GM23338 (cell line): ENCODE measurements around the gene LEMD1. TPM values are rescaled to one million over a fixed set of nuclear protein-coding genes. Genes with fewer than 3 reads are reported as not detected.

Experiments
- ATAC-seq: fragments of 200-7000 bp; cut with Tn5 transposase; 3 replicates; pipeline ENCODE4 v1.9.1; 2020
- DNase-seq: peaks from one replicate; pipeline ENCODE4 v3.0.0-alpha.2; 2015; ENCODE audit warnings: low spot score
- H2AFZ ChIP-seq: fragments of 200-600 bp; sonication (generic); 2 replicates; pipeline ENCODE4 v1.8.0; 2016; ENCODE audit warnings: antibody characterized with exemption, mild to moderate bottlenecking, moderate library complexity
- H3F3A ChIP-seq: fragments of 200-600 bp; sonication (generic); replicated peaks from 2 replicates; pipeline ENCODE4 v1.8.0; 2017; ENCODE audit warnings: antibody characterized with exemption, mixed run types, low read depth
- H3K27ac ChIP-seq: fragments of 200-600 bp; sonication (generic); 2 replicates; pipeline ENCODE4 v1.6.1; 2016; ENCODE audit warnings: low read depth
- H3K27me3 ChIP-seq: fragments of 200-600 bp; sonication (generic); 2 replicates; pipeline ENCODE4 v1.8.0; 2016; ENCODE audit warnings: mild to moderate bottlenecking, mixed run types, moderate library complexity; ENCODE audit not compliant: insufficient read depth
- H3K36me3 ChIP-seq: fragments of 200-600 bp; sonication (generic); 2 replicates; pipeline ENCODE4 v1.8.0; 2016; ENCODE audit warnings: mild to moderate bottlenecking; ENCODE audit not compliant: insufficient read depth
- H3K4me1 ChIP-seq: fragments of 200-600 bp; sonication (generic); 2 replicates; pipeline ENCODE4 v1.8.0; 2016; ENCODE audit warnings: mild to moderate bottlenecking, moderate library complexity; ENCODE audit not compliant: insufficient read depth
- H3K4me2 ChIP-seq: fragments of 200-600 bp; sonication (generic); 2 replicates; pipeline ENCODE4 v1.7.1; 2017; ENCODE audit warnings: mixed run types
- H3K4me3 ChIP-seq: fragments of 200-600 bp; sonication (generic); 2 replicates; pipeline ENCODE4 v1.6.1; 2016; ENCODE audit warnings: mixed run types
- H3K79me2 ChIP-seq: fragments of 200-600 bp; sonication (generic); replicated peaks from 2 replicates; pipeline ENCODE4 v1.8.0; 2017; ENCODE audit warnings: mild to moderate bottlenecking; ENCODE audit not compliant: insufficient read depth
- H3K9me2 ChIP-seq: fragments of 200-600 bp; sonication (generic); 2 replicates; pipeline ENCODE4 v1.8.0; 2017; ENCODE audit not compliant: insufficient read depth
- H4K20me1 ChIP-seq: fragments of 200-600 bp; sonication (generic); replicated peaks from 2 replicates; pipeline ENCODE4 v1.8.0; 2017; ENCODE audit warnings: mild to moderate bottlenecking; ENCODE audit not compliant: insufficient read depth
- H3K27ac Mint-ChIP-seq: 2 replicates; pipeline ENCODE4 v1.8.0; 2020; ENCODE audit warnings: inconsistent platforms, mild to moderate bottlenecking, moderate library complexity, mixed read lengths
- H3K27me3 Mint-ChIP-seq: 3 replicates; pipeline ENCODE4 v1.8.0; 2022; ENCODE audit warnings: low read depth, mild to moderate bottlenecking, moderate library complexity, mixed read lengths, inconsistent platforms; ENCODE audit not compliant: insufficient read depth, poor library complexity
- H3K36me3 Mint-ChIP-seq: 3 replicates; pipeline ENCODE4 v1.8.0; 2021; ENCODE audit warnings: low read depth, mild to moderate bottlenecking, inconsistent platforms, moderate library complexity, mixed read lengths
- H3K4me1 Mint-ChIP-seq: 3 replicates; pipeline ENCODE4 v1.8.0; 2020; ENCODE audit warnings: mild to moderate bottlenecking, inconsistent platforms, mixed read lengths
- H3K4me3 Mint-ChIP-seq: 3 replicates; pipeline ENCODE4 v1.8.0; 2021; ENCODE audit warnings: moderate library complexity, mild to moderate bottlenecking, inconsistent platforms, mixed read lengths
- H3K9me3 Mint-ChIP-seq: 3 replicates; pipeline ENCODE4 v1.8.0; 2020; ENCODE audit warnings: moderate library complexity, mild to moderate bottlenecking, inconsistent platforms, mixed read lengths
- CREB1 ChIP-seq: fragments of 250-450 bp; sonication (Bioruptor Pico); IDR thresholded peaks from 2 replicates; pipeline ENCODE4 v1.5.0; 2020; ENCODE audit warnings: low read depth, mild to moderate bottlenecking, moderate library complexity
- EZH2 ChIP-seq: fragments of 200-600 bp; sonication (generic); IDR thresholded peaks from one replicate; pipeline ENCODE4 v1.8.0; 2017; ENCODE audit warnings: antibody characterized with exemption, mild to moderate bottlenecking, low read depth; ENCODE audit not compliant: unreplicated experiment
- EZH2phosphoT487 ChIP-seq: fragments of 200-600 bp; sonication (generic); IDR thresholded peaks from one replicate; pipeline ENCODE4 v1.8.1; 2018; ENCODE audit warnings: antibody characterized with exemption; ENCODE audit not compliant: unreplicated experiment
- JUNB ChIP-seq: IDR thresholded peaks from one replicate; pipeline ENCODE4 v1.6.1; 2016; ENCODE audit warnings: antibody characterized with exemption; ENCODE audit not compliant: unreplicated experiment
- NANOG ChIP-seq: IDR thresholded peaks from 2 replicates; pipeline ENCODE4 v1.6.1; 2016; ENCODE audit warnings: antibody characterized with exemption, borderline replicate concordance
- POLR2AphosphoS5 ChIP-seq: IDR thresholded peaks from 2 replicates; pipeline ENCODE4 v1.6.1; 2016; ENCODE audit warnings: antibody characterized with exemption, low read depth
- REST ChIP-seq: IDR thresholded peaks from one replicate; pipeline ENCODE4 v1.6.1; 2018; ENCODE audit warnings: antibody characterized with exemption; ENCODE audit not compliant: unreplicated experiment
- STAT1 ChIP-seq: IDR thresholded peaks from one replicate; pipeline ENCODE4 v1.6.1; 2016; ENCODE audit warnings: antibody characterized with exemption; ENCODE audit not compliant: unreplicated experiment
- ZNF114 ChIP-seq: fragments of 250-450 bp; sonication (Bioruptor Pico); IDR thresholded peaks from 2 replicates; pipeline ENCODE4 v1.5.0; 2020; ENCODE audit warnings: mild to moderate bottlenecking, moderate library complexity
- ZNF331 ChIP-seq: fragments of 250-450 bp; sonication (Bioruptor Pico); IDR thresholded peaks from 2 replicates; pipeline ENCODE4 v1.5.0; 2020; ENCODE audit warnings: low read depth, mild to moderate bottlenecking, moderate library complexity
- polyA plus RNA-seq: library from polyadenylated mRNA; unstranded; fragments of >200 nt; fragmentation: Nextera tagmentation; extraction: Ambion mirVana; gene quantifications from 2 replicates; pipeline ENCODE4 v1.2.1, GENCODE V29; 2016
- total RNA-seq: library from RNA; depleted of rRNA; stranded (reverse); fragments of >200 nt; shearing (Covaris generic); gene quantifications from 2 replicates; pipeline ENCODE4 v1.2.3, GENCODE V29; 2014
- TF ChIP-seq, protein P1 (sequence below): fragments of 250-450 bp; sonication (Bioruptor Pico); IDR thresholded peaks from 2 replicates; pipeline ENCODE4 v1.5.0; 2020; ENCODE audit warnings: mild to moderate bottlenecking, moderate library complexity
- TF ChIP-seq, protein P2 (sequence below), 2 experiments: fragments of 200-600 bp in 1 of 2; sonication (generic) in 1 of 2; conservative IDR thresholded peaks; 2 replicates each; pipeline versions ENCODE4 v1.5.1 to v1.6.1; 2016 to 2017; ENCODE audit warnings: antibody characterized with exemption in 2 of 2, low read depth in 2 of 2, mild to moderate bottlenecking in 2 of 2, moderate library complexity in 1 of 2
- TF ChIP-seq, protein P3 (sequence below): IDR thresholded peaks from 2 replicates; pipeline ENCODE4 v1.6.1; 2016; ENCODE audit warnings: antibody characterized with exemption

The LEMD1 gene
- total and polyA plus RNA-seq, 2 experiments from 2014 or later = 4.7 to 10.7 TPM

DNA sequence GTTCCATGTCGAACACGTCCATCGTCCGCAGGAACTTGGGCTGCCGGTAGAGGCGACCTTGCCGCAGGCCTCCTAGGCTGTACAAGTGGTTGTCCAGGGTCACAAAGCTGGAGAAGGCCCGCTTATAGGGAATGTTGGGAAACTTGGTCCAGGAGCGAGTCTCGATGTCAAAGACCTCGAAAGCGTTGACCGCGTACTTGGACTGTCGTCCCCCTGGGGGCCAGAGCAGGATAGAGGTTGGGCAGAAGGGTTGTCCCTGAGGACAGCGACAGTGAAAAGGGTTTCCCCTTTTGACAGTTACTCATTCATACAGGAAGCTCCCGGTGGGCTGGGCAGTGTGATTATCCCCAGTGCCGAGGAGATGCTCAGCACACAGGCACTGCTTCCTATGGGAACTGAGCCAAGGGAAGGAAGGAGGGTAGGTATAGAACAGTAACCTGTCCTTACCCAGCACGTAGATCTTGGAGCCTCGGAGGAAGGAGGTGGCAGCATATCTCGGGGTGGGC lies 82.6 kb downstream of the LEMD1 start:
- Mint-ChIP-seq H3K4me1 (peaks cover 23% of the 10 kb centered on the region), H3K9me3 (no peaks in the 10 kb centered on the region), H3K27ac (no peak overlapping the region), H3K36me3 (no peaks in the 10 kb centered on the region), H3K4me3 (no peak overlapping the region), H3K27me3 (peaks cover 44% of the 10 kb centered on the region)
- no peak for TF ChIP-seq EZH2
- no peak for TF ChIP-seq JUNB
- TF ChIP-seq ZNF114 = no peak
- TF ChIP-seq, protein P1, sequence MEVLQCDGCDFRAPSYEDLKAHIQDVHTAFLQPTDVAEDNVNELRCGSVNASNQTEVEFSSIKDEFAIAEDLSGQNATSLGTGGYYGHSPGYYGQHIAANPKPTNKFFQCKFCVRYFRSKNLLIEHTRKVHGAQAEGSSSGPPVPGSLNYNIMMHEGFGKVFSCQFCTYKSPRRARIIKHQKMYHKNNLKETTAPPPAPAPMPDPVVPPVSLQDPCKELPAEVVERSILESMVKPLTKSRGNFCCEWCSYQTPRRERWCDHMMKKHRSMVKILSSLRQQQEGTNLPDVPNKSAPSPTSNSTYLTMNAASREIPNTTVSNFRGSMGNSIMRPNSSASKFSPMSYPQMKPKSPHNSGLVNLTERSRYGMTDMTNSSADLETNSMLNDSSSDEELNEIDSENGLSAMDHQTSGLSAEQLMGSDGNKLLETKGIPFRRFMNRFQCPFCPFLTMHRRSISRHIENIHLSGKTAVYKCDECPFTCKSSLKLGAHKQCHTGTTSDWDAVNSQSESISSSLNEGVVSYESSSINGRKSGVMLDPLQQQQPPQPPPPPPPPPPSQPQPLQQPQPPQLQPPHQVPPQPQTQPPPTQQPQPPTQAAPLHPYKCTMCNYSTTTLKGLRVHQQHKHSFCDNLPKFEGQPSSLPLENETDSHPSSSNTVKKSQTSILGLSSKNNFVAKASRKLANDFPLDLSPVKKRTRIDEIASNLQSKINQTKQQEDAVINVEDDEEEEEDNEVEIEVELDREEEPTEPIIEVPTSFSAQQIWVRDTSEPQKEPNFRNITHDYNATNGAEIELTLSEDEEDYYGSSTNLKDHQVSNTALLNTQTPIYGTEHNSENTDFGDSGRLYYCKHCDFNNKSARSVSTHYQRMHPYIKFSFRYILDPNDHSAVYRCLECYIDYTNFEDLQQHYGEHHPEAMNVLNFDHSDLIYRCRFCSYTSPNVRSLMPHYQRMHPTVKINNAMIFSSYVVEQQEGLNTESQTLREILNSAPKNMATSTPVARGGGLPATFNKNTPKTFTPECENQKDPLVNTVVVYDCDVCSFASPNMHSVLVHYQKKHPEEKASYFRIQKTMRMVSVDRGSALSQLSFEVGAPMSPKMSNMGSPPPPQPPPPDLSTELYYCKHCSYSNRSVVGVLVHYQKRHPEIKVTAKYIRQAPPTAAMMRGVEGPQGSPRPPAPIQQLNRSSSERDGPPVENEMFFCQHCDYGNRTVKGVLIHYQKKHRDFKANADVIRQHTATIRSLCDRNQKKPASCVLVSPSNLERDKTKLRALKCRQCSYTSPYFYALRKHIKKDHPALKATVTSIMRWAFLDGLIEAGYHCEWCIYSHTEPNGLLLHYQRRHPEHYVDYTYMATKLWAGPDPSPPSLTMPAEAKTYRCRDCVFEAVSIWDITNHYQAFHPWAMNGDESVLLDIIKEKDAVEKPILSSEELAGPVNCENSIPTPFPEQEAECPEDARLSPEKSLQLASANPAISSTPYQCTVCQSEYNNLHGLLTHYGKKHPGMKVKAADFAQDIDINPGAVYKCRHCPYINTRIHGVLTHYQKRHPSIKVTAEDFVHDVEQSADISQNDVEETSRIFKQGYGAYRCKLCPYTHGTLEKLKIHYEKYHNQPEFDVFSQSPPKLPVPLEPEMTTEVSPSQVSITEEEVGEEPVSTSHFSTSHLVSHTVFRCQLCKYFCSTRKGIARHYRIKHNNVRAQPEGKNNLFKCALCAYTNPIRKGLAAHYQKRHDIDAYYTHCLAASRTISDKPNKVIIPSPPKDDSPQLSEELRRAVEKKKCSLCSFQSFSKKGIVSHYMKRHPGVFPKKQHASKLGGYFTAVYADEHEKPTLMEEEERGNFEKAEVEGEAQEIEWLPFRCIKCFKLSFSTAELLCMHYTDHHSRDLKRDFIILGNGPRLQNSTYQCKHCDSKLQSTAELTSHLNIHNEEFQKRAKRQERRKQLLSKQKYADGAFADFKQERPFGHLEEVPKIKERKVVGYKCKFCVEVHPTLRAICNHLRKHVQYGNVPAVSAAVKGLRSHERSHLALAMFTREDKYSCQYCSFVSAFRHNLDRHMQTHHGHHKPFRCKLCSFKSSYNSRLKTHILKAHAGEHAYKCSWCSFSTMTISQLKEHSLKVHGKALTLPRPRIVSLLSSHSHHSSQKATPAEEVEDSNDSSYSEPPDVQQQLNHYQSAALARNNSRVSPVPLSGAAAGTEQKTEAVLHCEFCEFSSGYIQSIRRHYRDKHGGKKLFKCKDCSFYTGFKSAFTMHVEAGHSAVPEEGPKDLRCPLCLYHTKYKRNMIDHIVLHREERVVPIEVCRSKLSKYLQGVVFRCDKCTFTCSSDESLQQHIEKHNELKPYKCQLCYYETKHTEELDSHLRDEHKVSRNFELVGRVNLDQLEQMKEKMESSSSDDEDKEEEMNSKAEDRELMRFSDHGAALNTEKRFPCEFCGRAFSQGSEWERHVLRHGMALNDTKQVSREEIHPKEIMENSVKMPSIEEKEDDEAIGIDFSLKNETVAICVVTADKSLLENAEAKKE (CRISPR knock-in tag) = no peak
- TF ChIP-seq REST = no peak
- no peak for TF ChIP-seq NANOG
- TF ChIP-seq ZNF331 (CRISPR knock-in tag) = no peak
- TF ChIP-seq, protein P2, sequence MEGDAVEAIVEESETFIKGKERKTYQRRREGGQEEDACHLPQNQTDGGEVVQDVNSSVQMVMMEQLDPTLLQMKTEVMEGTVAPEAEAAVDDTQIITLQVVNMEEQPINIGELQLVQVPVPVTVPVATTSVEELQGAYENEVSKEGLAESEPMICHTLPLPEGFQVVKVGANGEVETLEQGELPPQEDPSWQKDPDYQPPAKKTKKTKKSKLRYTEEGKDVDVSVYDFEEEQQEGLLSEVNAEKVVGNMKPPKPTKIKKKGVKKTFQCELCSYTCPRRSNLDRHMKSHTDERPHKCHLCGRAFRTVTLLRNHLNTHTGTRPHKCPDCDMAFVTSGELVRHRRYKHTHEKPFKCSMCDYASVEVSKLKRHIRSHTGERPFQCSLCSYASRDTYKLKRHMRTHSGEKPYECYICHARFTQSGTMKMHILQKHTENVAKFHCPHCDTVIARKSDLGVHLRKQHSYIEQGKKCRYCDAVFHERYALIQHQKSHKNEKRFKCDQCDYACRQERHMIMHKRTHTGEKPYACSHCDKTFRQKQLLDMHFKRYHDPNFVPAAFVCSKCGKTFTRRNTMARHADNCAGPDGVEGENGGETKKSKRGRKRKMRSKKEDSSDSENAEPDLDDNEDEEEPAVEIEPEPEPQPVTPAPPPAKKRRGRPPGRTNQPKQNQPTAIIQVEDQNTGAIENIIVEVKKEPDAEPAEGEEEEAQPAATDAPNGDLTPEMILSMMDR (conservative IDR thresholded peaks at IDR 0.05; ENCODE audit: low read depth in 2 of 2) = no peak; a peak in 1 of 4 replicates
- TF ChIP-seq POLR2AphosphoS5 = no peak
- TF ChIP-seq STAT1 = no peak
- TF ChIP-seq CREB1 = no peak
- TF ChIP-seq, protein P3, sequence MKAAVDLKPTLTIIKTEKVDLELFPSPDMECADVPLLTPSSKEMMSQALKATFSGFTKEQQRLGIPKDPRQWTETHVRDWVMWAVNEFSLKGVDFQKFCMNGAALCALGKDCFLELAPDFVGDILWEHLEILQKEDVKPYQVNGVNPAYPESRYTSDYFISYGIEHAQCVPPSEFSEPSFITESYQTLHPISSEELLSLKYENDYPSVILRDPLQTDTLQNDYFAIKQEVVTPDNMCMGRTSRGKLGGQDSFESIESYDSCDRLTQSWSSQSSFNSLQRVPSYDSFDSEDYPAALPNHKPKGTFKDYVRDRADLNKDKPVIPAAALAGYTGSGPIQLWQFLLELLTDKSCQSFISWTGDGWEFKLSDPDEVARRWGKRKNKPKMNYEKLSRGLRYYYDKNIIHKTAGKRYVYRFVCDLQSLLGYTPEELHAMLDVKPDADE = no peak
- TF ChIP-seq EZH2phosphoT487 = no peak
- Histone ChIP-seq H2AFZ (no peak overlapping the region), H3K27me3 (peaks cover 26% of the 10 kb centered on the region), H4K20me1 (no peaks in the 10 kb centered on the region), H3K9me2 (no peaks in the 10 kb centered on the region), H3K4me2 (no peak overlapping the region), H3F3A (0 out of 2 replicates have a peak, but pooled peaks cover 3% of the 10 kb centered on the region), H3K4me1 (peaks cover 9% of the 10 kb centered on the region; the same call in 1 of the 2 replicates), H3K27ac (no peak overlapping the region), H3K36me3 (no peaks in the 10 kb centered on the region), H3K79me2 (no peaks in the 10 kb centered on the region), H3K4me3 (no peak overlapping the region)
- no peak for DNase-seq
- ATAC-seq = no peak
